Measurements from ENCODE around the gene CCDC34. TPM values are rescaled to one million over a fixed set of nuclear protein-coding genes. Genes with fewer than 3 reads are reported as not detected.

Gene CCDC34
- total RNA-seq, 2 experiments from 2014 or later: 20.8 to 38.5 TPM

DNA sequence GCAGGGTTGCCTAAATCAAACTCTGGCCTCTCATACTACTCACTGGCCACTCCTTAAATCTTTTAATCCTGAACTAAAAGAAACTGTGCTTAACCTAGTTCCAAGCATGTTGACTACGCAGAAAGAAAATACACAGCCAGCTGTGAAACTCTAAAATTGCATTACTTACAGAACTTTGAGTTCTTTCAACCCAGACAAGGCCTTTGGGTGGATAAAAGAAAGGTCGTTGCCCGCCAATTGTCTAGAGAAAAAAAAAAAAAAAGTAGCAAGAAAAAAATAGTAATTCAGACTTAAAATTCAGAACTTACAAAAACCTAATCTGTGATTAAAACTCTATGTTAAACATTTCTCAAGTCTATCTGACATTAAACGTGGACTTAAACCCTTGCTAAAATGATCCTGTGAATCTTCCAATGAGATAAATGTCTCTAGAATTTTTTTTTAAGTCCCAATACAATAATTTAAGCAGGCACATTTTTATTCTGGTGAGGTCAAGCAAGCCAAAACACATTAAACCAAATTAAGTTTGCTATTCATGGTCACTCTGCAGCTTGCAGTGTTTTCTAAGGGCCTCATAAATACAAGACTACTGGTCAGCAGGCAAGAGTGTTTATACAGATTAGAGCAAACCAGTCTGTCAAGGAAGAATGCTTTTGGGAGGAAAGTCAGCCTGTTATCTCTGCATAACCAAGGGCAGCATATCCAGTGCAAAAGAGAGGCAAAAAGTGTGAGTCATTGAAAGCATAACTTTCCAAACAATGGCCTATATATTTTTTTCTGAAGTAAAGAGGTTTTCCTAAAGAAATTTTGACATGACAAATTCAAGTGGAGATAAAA lies 29.5 kb upstream of the CCDC34 start:
- H3K4me1 ChIP-seq (ENCODE audit: insufficient read depth, low read length, poor library complexity, severe bottlenecking): no peaks in the 10 kb centered on the region
- H3K9me2 ChIP-seq (ENCODE audit: insufficient read depth, low read length): no peaks in the 10 kb centered on the region
- no peaks in the 10 kb centered on the region for H4K20me1 ChIP-seq (ENCODE audit: insufficient read depth, low read length)
- TF ChIP-seq, protein P1, sequence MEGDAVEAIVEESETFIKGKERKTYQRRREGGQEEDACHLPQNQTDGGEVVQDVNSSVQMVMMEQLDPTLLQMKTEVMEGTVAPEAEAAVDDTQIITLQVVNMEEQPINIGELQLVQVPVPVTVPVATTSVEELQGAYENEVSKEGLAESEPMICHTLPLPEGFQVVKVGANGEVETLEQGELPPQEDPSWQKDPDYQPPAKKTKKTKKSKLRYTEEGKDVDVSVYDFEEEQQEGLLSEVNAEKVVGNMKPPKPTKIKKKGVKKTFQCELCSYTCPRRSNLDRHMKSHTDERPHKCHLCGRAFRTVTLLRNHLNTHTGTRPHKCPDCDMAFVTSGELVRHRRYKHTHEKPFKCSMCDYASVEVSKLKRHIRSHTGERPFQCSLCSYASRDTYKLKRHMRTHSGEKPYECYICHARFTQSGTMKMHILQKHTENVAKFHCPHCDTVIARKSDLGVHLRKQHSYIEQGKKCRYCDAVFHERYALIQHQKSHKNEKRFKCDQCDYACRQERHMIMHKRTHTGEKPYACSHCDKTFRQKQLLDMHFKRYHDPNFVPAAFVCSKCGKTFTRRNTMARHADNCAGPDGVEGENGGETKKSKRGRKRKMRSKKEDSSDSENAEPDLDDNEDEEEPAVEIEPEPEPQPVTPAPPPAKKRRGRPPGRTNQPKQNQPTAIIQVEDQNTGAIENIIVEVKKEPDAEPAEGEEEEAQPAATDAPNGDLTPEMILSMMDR (conservative IDR thresholded peaks at IDR 0.05; ENCODE audit: low read length): no peak
- TF ChIP-seq EZH2phosphoT487 (IDR thresholded peaks at IDR 0.05; ENCODE audit: borderline replicate concordance, low read depth, low read length): no peak
- no peaks in the 10 kb centered on the region for H3K36me3 ChIP-seq (ENCODE audit: insufficient read depth, low read length)
- BruUV-seq (replicated peaks): no TSS peak
- no peak overlapping the region for H2AFZ ChIP-seq (ENCODE audit: low read length)
- H3K4me3 ChIP-seq (ENCODE audit: low read depth, low read length, poor library complexity, severe bottlenecking): no peak overlapping the region
- no peak overlapping the region for H3K4me2 ChIP-seq (ENCODE audit: low read length)
- intact Hi-C loops (cut with micrococcal nuclease; ENCODE audit: unreplicated experiment): no loop called here
- H3K27ac ChIP-seq (ENCODE audit: low read depth, low read length, poor library complexity, severe bottlenecking): no peak overlapping the region
- ChIA-PET CTCF (ENCODE audit: unreplicated experiment) (no interaction called here), POLR2A (interaction anchor here (1.0 kb wide), 1 partner anchor 40 kb away, joined by 3 read pairs; no protein-coding TSS in a partner anchor)
- DNase-seq (ENCODE audit: low spot score): no peak
- no peaks in the 10 kb centered on the region for H3K79me2 ChIP-seq (ENCODE audit: insufficient read depth, low read depth, low read length)
- H3K9me3 ChIP-seq (ENCODE audit: low read length): no peaks in the 10 kb centered on the region

DNA sequence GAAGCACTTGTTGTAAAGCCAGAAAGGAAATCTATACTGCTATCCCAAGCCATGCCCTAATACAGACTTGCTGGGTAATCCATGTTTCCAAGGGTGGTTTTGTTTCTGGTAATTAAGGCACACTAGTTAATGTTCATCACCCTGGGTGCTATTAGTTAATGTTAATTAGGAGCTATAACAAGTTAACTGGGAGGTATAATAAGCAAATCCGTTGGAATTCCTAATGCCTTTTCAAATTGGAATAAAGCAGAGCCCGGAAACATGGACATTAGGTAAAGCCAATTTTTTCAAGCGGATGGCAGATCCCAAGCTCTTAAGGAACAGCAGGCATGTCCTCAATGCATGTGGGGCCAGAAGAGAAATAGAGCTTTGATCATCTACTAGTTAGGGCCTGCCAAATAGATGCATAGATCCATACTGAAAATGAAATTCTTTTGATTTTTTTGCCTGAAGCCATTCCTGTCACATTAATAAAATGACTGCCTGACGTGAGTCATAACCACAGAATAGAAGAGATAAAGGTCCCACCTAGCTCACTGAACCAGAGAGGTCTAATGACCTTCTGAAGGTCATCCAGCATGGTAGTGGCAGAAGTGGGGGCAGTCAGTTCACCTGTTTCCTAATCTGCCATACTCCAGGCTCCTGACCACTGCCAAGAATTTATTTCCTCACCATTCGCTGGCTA lies 28.5 kb upstream of the CCDC34 start:
- H3K4me2 ChIP-seq (ENCODE audit: low read length): no peak overlapping the region

More for the DNA sequence above, 28.5 kb upstream of the CCDC34 start:
- intact Hi-C loops (cut with micrococcal nuclease; ENCODE audit: unreplicated experiment): no loop called here
- no peaks in the 10 kb centered on the region for H3K79me2 ChIP-seq (ENCODE audit: insufficient read depth, low read depth, low read length)
- no peaks in the 10 kb centered on the region for H3K4me1 ChIP-seq (ENCODE audit: insufficient read depth, low read length, poor library complexity, severe bottlenecking)
- no peaks in the 10 kb centered on the region for H3K9me3 ChIP-seq (ENCODE audit: low read length)
- no TSS peak for BruUV-seq (replicated peaks)
- no peak overlapping the region for H3K4me3 ChIP-seq (ENCODE audit: low read depth, low read length, poor library complexity, severe bottlenecking)
- POLR2A ChIA-PET: no interaction called here
- DNase-seq (ENCODE audit: low spot score): no peak
- no peaks in the 10 kb centered on the region for H4K20me1 ChIP-seq (ENCODE audit: insufficient read depth, low read length)
- no peak overlapping the region for H2AFZ ChIP-seq (ENCODE audit: low read length)
- H3K9me2 ChIP-seq (ENCODE audit: insufficient read depth, low read length): no peaks in the 10 kb centered on the region
- no peak for TF ChIP-seq EZH2phosphoT487 (IDR thresholded peaks at IDR 0.05; ENCODE audit: borderline replicate concordance, low read depth, low read length)
- TF ChIP-seq, protein P1 (conservative IDR thresholded peaks at IDR 0.05; ENCODE audit: low read length): no peak
- H3K36me3 ChIP-seq (ENCODE audit: insufficient read depth, low read length): no peaks in the 10 kb centered on the region
- CTCF ChIA-PET (ENCODE audit: unreplicated experiment): no interaction called here
- no peak overlapping the region for H3K27ac ChIP-seq (ENCODE audit: low read depth, low read length, poor library complexity, severe bottlenecking)

Data from OCI-LY7 (cell line).